A549 (cell line): ENCODE data around the gene SLC33A1.

Experiments
- CHD2 ChIP-seq: fragments of 150-350 bp; IDR thresholded peaks from 2 replicates; pipeline ENCODE4 v1.6.1; 2014; ENCODE audit warnings: low read length; ENCODE audit not compliant: partially characterized antibody
- MAFK ChIP-seq: fragments of 450-650 bp; IDR thresholded peaks from 2 replicates; pipeline ENCODE4 v1.6.1; 2014; ENCODE audit not compliant: partially characterized antibody
- POLR2AphosphoS2 ChIP-seq: conservative IDR thresholded peaks from 2 replicates; pipeline ENCODE4 v1.6.1; 2012; ENCODE audit warnings: low read length, improper control_type of control experiment, inconsistent platforms
- RAD21 ChIP-seq, 2 experiments: fragments of >200 bp in 1 of 2; sonication (Bioruptor Twin) in 1 of 2; formaldehyde crosslinking in 1 of 2; IDR thresholded peaks in 1 of 2; conservative IDR thresholded peaks in 1 of 2; 2 replicates in 1 of 2; 3 replicates in 1 of 2; pipeline ENCODE4 v1.6.1; 2012 to 2018; ENCODE audit warnings: inconsistent platforms in 1 of 2
- RCOR1 ChIP-seq: fragments of 150-350 bp; IDR thresholded peaks from 2 replicates; pipeline ENCODE4 v1.6.1; 2014; ENCODE audit warnings: antibody characterized with exemption, low read length, low read depth
- REST ChIP-seq: fragments of 200-600 bp; sonication (generic); IDR thresholded peaks from 2 replicates; pipeline ENCODE4 v1.6.1; 2016; ENCODE audit warnings: antibody characterized with exemption, mild to moderate bottlenecking, moderate library complexity
- ZNF302 ChIP-seq: fragments of 250-450 bp; sonication (Bioruptor Pico); IDR thresholded peaks from 2 replicates; pipeline ENCODE4 v1.9.0; 2021; ENCODE audit warnings: inconsistent platforms, mild to moderate bottlenecking, moderate library complexity
- TF ChIP-seq, protein P1 (sequence below): fragments of >200 bp; sonication (Bioruptor Twin); formaldehyde crosslinking; IDR thresholded peaks from 3 replicates; pipeline ENCODE4 v1.5.1; 2016
- TF ChIP-seq, protein P2 (sequence below): IDR thresholded peaks from 2 replicates; pipeline ENCODE4 v1.6.1; 2012; ENCODE audit warnings: low read depth, borderline replicate concordance

DNA sequence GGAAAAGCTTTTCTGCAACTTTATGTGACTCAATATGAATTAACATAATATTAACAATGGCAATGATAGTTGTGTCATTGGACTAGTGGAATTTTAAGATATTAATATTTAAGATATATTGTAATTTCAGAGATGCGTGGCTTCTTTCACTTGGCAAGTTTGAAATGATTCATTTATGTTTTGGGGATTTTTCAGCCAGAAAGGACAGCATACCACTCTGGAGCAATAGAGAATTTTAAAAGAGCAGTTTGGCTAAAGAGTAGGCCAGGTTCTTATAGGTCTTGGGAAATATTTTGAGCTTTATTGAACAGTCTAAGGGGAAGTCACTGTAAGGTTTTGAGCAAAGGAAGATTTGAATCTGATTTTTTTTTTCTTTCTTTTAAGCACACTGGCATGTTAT is 32.7 kb upstream of the SLC33A1 start:
- TF ChIP-seq, protein P1, sequence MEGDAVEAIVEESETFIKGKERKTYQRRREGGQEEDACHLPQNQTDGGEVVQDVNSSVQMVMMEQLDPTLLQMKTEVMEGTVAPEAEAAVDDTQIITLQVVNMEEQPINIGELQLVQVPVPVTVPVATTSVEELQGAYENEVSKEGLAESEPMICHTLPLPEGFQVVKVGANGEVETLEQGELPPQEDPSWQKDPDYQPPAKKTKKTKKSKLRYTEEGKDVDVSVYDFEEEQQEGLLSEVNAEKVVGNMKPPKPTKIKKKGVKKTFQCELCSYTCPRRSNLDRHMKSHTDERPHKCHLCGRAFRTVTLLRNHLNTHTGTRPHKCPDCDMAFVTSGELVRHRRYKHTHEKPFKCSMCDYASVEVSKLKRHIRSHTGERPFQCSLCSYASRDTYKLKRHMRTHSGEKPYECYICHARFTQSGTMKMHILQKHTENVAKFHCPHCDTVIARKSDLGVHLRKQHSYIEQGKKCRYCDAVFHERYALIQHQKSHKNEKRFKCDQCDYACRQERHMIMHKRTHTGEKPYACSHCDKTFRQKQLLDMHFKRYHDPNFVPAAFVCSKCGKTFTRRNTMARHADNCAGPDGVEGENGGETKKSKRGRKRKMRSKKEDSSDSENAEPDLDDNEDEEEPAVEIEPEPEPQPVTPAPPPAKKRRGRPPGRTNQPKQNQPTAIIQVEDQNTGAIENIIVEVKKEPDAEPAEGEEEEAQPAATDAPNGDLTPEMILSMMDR, result no peak
- TF ChIP-seq, protein P2, sequence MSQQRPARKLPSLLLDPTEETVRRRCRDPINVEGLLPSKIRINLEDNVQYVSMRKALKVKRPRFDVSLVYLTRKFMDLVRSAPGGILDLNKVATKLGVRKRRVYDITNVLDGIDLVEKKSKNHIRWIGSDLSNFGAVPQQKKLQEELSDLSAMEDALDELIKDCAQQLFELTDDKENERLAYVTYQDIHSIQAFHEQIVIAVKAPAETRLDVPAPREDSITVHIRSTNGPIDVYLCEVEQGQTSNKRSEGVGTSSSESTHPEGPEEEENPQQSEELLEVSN, result no peak
- no peak for TF ChIP-seq CHD2
- no peak for TF ChIP-seq MAFK
- TF ChIP-seq ZNF302, result no peak
- no peak for TF ChIP-seq RAD21 (conservative IDR thresholded peaks at IDR 0.05 in 1 of 2, IDR thresholded peaks at IDR 0.05 in 1 of 2)
- no peak for TF ChIP-seq REST
- TF ChIP-seq RCOR1, result no peak
- TF ChIP-seq POLR2AphosphoS2, result no peak
